GM18868 (cell line): ENCODE data around the gene IGLL1.
"Not testable (repeated sequence)": the region's sequence is repeated elsewhere in the genome, so short reads cannot be mapped to it uniquely, and the experiment has no call there.

Experiments used
- ATAC-seq: cut with Tn5 transposase; IDR thresholded peaks from one replicate; pipeline ENCODE4 v1.9.1; 2021; ENCODE audit warnings: mild to moderate bottlenecking, moderate library complexity; ENCODE audit not compliant: unreplicated experiment

IGLL1 gene

GRCh38 chr22:23579870-23580575 is at the start of gene IGLL1:
IGLL1 (minus strand) TSS chr22:23580290; CDS start chr22:23580190, 100 bp downstream.
- no peak for ATAC-seq

- not testable (repeated sequence) for ATAC-seq
Observed at GRCh38 chr22:23628056-23628743, 48.1 kb upstream of the IGLL1 start.

GRCh38 chr22:23627401-23628055 is 47.4 kb upstream of the IGLL1 start:
- ATAC-seq, result not testable (repeated sequence)

- no peak for ATAC-seq
Observed at GRCh38 chr22:23626286-23626975, 46.3 kb upstream of the IGLL1 start.

- ATAC-seq, result no peak
Observed at GRCh38 chr22:23622634-23623033, 42.5 kb upstream of the IGLL1 start.

- not testable (repeated sequence) for ATAC-seq
Observed at GRCh38 chr22:23621916-23622315, 41.8 kb upstream of the IGLL1 start.

- no peak for ATAC-seq
Observed at GRCh38 chr22:23621082-23621780, 41.1 kb upstream of the IGLL1 start.

GRCh38 chr22:23613193-23613972 is 33.3 kb upstream of the IGLL1 start:
- ATAC-seq, result no peak

GRCh38 chr22:23609983-23610781 is 30.1 kb upstream of the IGLL1 start:
- no peak for ATAC-seq

- no peak for ATAC-seq
Observed at GRCh38 chr22:23608583-23608982, 28.5 kb upstream of the IGLL1 start.

GRCh38 chr22:23606204-23607131 is 26.4 kb upstream of the IGLL1 start:
- no peak for ATAC-seq

GRCh38 chr22:23604939-23605712 is 25.0 kb upstream of the IGLL1 start:
- ATAC-seq, result no peak

GRCh38 chr22:23603266-23603665 is 23.2 kb upstream of the IGLL1 start:
- no peak for ATAC-seq

GRCh38 chr22:23598805-23599518 is 18.9 kb upstream of the IGLL1 start:
- no peak for ATAC-seq

- ATAC-seq, result not testable (repeated sequence)
Observed at GRCh38 chr22:23597576-23598268, 17.6 kb upstream of the IGLL1 start.

GRCh38 chr22:23595904-23596303 is 15.8 kb upstream of the IGLL1 start:
- ATAC-seq, result not testable (repeated sequence)
